HEK293 (cell line): ENCODE measurements around the gene CIPC.

Experiments
- BCL11B ChIP-seq: fragments of 450-650 bp; formaldehyde crosslinking; IDR thresholded peaks from 2 replicates; pipeline ENCODE4 v1.5.1; 2016; ENCODE audit warnings: low read depth, missing biosample characterization, missing genetic modification characterization
- KLF9 ChIP-seq: fragments of 450-650 bp; formaldehyde crosslinking; IDR thresholded peaks from 2 replicates; pipeline ENCODE4 v1.5.1; 2016; ENCODE audit warnings: missing biosample characterization, missing genetic modification characterization, low read depth
- MZF1 ChIP-seq: fragments of 450-650 bp; formaldehyde crosslinking; IDR thresholded peaks from 2 replicates; pipeline ENCODE4 v1.5.1; 2017; ENCODE audit warnings: missing biosample characterization, missing genetic modification characterization, borderline replicate concordance
- SP7 ChIP-seq: fragments of 450-650 bp; formaldehyde crosslinking; IDR thresholded peaks from 2 replicates; pipeline ENCODE4 v1.5.1; 2016; ENCODE audit warnings: missing biosample characterization, missing genetic modification characterization
- ZBTB8A ChIP-seq: fragments of 450-650 bp; formaldehyde crosslinking; IDR thresholded peaks from 2 replicates; pipeline ENCODE4 v1.5.1; 2016; ENCODE audit warnings: missing biosample characterization, missing genetic modification characterization
- ZEB2 ChIP-seq: fragments of 450-650 bp; formaldehyde crosslinking; IDR thresholded peaks from 2 replicates; pipeline ENCODE4 v1.5.1; 2016; ENCODE audit warnings: missing biosample characterization, missing genetic modification characterization
- ZNF138 ChIP-seq: fragments of 450-650 bp; formaldehyde crosslinking; IDR thresholded peaks from 2 replicates; pipeline ENCODE4 v1.5.1; 2016; ENCODE audit warnings: missing biosample characterization, missing genetic modification characterization, borderline replicate concordance
- ZNF202 ChIP-seq: fragments of 450-650 bp; formaldehyde crosslinking; IDR thresholded peaks from 2 replicates; pipeline ENCODE4 v1.5.1; 2016; ENCODE audit warnings: missing biosample characterization, missing genetic modification characterization, borderline replicate concordance
- ZNF433 ChIP-seq: fragments of 450-650 bp; formaldehyde crosslinking; IDR thresholded peaks from 2 replicates; pipeline ENCODE4 v1.5.1; 2016; ENCODE audit warnings: missing biosample characterization, missing genetic modification characterization, low read depth
- TF ChIP-seq, protein P1 (sequence below): fragments of 450-650 bp; formaldehyde crosslinking; IDR thresholded peaks from 2 replicates; pipeline ENCODE4 v1.5.1; 2016; ENCODE audit warnings: missing biosample characterization, missing genetic modification characterization
- TF ChIP-seq, protein P2 (sequence below): fragments of 450-650 bp; formaldehyde crosslinking; IDR thresholded peaks from 2 replicates; pipeline ENCODE4 v1.5.1; 2016; ENCODE audit warnings: missing biosample characterization, missing genetic modification characterization
- TF ChIP-seq, protein P3 (sequence below): fragments of 450-650 bp; formaldehyde crosslinking; IDR thresholded peaks from 2 replicates; pipeline ENCODE4 v1.5.1; 2017; ENCODE audit warnings: missing biosample characterization, missing genetic modification characterization
- TF ChIP-seq, protein P4 (sequence below): fragments of 450-650 bp; formaldehyde crosslinking; IDR thresholded peaks from 2 replicates; pipeline ENCODE4 v1.5.1; 2016; ENCODE audit warnings: missing biosample characterization, missing genetic modification characterization
- TF ChIP-seq, protein P5 (sequence below): fragments of 450-650 bp; formaldehyde crosslinking; IDR thresholded peaks from 2 replicates; pipeline ENCODE4 v1.5.1; 2016; ENCODE audit warnings: missing biosample characterization, missing genetic modification characterization
- TF ChIP-seq, protein P6 (sequence below): fragments of 450-650 bp; formaldehyde crosslinking; IDR thresholded peaks from 2 replicates; pipeline ENCODE4 v1.5.1; 2016; ENCODE audit warnings: missing biosample characterization, missing genetic modification characterization
- TF ChIP-seq, protein P7 (sequence below): fragments of 450-650 bp; formaldehyde crosslinking; IDR thresholded peaks from 2 replicates; pipeline ENCODE4 v1.5.1; 2016; ENCODE audit warnings: missing biosample characterization, missing genetic modification characterization
- TF ChIP-seq, protein P8 (sequence below): fragments of 450-650 bp; formaldehyde crosslinking; IDR thresholded peaks from 2 replicates; pipeline ENCODE4 v1.5.1; 2016; ENCODE audit warnings: missing biosample characterization, missing genetic modification characterization

Gene CIPC

DNA sequence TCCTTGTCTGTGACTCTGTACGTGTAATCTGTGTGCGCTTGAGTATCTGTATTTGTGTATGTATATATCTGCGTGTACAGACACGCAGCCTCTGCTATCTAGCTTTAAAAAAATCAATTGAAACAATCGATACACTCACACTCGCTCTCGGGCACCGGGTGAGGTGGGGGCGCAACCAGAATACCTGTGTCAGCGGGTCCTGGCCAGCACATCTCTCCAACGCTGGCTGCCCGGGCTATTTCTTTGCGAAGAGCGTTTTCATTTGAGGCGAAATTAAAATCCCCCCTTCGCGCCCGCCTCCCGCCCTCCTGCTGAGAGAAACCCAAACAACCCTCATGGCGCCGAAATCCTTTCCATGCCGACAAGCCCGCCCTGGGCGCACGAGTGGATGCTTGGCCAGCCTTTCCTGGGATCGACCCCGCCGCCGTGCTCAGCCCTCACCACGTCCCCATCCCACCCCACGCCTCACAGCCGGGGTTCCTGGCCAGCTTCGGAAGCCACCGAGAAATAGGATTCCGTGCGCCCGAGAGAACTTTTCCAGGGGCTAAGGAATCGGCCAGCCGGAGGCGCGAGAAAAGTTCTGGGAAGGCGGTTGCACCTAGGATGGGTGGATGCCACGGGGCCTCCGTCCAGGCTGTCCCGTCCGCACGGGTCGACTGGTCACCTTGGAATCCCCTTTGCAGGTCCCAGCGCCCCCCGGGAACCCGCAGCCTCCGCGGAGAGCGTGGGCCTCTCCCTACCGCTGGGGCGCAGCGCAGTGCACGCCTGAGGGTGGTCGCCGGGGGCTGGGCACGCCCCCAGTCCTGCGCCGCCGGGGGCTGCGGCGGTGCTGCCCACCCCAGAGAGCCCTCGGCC, 42.5 kb downstream of the CIPC start (continued):
- TF ChIP-seq, protein P1, sequence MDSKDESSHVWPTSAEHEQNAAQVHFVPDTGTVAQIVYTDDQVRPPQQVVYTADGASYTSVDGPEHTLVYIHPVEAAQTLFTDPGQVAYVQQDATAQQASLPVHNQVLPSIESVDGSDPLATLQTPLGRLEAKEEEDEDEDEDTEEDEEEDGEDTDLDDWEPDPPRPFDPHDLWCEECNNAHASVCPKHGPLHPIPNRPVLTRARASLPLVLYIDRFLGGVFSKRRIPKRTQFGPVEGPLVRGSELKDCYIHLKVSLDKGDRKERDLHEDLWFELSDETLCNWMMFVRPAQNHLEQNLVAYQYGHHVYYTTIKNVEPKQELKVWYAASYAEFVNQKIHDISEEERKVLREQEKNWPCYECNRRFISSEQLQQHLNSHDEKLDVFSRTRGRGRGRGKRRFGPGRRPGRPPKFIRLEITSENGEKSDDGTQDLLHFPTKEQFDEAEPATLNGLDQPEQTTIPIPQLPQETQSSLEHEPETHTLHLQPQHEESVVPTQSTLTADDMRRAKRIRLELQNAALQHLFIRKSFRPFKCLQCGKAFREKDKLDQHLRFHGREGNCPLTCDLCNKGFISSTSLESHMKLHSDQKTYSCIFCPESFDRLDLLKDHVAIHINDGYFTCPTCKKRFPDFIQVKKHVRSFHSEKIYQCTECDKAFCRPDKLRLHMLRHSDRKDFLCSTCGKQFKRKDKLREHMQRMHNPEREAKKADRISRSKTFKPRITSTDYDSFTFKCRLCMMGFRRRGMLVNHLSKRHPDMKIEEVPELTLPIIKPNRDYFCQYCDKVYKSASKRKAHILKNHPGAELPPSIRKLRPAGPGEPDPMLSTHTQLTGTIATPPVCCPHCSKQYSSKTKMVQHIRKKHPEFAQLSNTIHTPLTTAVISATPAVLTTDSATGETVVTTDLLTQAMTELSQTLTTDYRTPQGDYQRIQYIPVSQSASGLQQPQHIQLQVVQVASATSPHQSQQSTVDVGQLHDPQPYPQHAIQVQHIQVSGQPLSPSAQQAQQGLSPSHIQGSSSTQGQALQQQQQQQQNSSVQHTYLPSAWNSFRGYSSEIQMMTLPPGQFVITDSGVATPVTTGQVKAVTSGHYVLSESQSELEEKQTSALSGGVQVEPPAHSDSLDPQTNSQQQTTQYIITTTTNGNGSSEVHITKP (tag by site-specific recombination) = no peak
- TF ChIP-seq ZNF202 = no peak
- TF ChIP-seq SP7 (tag by site-specific recombination) = 0 out of 2 replicates have a peak, but pooled peaks have one; percentile 11
- TF ChIP-seq, protein P2, sequence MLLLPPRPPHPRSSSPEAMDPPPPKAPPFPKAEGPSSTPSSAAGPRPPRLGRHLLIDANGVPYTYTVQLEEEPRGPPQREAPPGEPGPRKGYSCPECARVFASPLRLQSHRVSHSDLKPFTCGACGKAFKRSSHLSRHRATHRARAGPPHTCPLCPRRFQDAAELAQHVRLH (tag by site-specific recombination) = no peak
- TF ChIP-seq ZEB2 (tag by site-specific recombination) = no peak
- TF ChIP-seq, protein P3, sequence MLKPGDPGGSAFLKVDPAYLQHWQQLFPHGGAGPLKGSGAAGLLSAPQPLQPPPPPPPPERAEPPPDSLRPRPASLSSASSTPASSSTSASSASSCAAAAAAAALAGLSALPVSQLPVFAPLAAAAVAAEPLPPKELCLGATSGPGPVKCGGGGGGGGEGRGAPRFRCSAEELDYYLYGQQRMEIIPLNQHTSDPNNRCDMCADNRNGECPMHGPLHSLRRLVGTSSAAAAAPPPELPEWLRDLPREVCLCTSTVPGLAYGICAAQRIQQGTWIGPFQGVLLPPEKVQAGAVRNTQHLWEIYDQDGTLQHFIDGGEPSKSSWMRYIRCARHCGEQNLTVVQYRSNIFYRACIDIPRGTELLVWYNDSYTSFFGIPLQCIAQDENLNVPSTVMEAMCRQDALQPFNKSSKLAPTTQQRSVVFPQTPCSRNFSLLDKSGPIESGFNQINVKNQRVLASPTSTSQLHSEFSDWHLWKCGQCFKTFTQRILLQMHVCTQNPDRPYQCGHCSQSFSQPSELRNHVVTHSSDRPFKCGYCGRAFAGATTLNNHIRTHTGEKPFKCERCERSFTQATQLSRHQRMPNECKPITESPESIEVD = no peak
- TF ChIP-seq, protein P4, sequence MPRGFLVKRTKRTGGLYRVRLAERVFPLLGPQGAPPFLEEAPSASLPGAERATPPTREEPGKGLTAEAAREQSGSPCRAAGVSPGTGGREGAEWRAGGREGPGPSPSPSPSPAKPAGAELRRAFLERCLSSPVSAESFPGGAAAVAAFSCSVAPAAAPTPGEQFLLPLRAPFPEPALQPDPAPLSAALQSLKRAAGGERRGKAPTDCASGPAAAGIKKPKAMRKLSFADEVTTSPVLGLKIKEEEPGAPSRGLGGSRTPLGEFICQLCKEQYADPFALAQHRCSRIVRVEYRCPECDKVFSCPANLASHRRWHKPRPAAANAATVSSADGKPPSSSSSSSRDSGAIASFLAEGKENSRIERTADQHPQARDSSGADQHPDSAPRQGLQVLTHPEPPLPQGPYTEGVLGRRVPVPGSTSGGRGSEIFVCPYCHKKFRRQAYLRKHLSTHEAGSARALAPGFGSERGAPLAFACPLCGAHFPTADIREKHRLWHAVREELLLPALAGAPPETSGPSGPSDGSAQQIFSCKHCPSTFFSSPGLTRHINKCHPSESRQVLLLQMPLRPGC (tag by site-specific recombination) = no peak
- TF ChIP-seq BCL11B (tag by site-specific recombination) = peak; percentile 14; the same call in 1 of the 2 replicates
- no peak for TF ChIP-seq ZNF138
- TF ChIP-seq, protein P5, sequence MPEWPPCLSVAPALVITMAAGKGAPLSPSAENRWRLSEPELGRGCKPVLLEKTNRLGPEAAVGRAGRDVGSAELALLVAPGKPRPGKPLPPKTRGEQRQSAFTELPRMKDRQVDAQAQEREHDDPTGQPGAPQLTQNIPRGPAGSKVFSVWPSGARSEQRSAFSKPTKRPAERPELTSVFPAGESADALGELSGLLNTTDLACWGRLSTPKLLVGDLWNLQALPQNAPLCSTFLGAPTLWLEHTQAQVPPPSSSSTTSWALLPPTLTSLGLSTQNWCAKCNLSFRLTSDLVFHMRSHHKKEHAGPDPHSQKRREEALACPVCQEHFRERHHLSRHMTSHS (tag by site-specific recombination) = no peak
- 0 out of 2 replicates have a peak, but pooled peaks have one; percentile 22 for TF ChIP-seq MZF1 (tag by site-specific recombination)
- TF ChIP-seq ZBTB8A (tag by site-specific recombination) = no peak; the same call in 1 of the 2 replicates
- no peak for TF ChIP-seq ZNF433 (tag by site-specific recombination)
- TF ChIP-seq, protein P6, sequence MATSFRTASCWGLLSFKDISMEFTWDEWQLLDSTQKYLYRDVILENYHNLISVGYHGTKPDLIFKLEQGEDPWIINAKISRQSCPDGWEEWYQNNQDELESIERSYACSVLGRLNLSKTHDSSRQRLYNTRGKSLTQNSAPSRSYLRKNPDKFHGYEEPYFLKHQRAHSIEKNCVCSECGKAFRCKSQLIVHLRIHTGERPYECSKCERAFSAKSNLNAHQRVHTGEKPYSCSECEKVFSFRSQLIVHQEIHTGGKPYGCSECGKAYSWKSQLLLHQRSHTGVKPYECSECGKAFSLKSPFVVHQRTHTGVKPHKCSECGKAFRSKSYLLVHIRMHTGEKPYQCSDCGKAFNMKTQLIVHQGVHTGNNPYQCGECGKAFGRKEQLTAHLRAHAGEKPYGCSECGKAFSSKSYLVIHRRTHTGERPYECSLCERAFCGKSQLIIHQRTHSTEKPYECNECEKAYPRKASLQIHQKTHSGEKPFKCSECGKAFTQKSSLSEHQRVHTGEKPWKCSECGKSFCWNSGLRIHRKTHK (tag by site-specific recombination) = no peak
- TF ChIP-seq, protein P7, sequence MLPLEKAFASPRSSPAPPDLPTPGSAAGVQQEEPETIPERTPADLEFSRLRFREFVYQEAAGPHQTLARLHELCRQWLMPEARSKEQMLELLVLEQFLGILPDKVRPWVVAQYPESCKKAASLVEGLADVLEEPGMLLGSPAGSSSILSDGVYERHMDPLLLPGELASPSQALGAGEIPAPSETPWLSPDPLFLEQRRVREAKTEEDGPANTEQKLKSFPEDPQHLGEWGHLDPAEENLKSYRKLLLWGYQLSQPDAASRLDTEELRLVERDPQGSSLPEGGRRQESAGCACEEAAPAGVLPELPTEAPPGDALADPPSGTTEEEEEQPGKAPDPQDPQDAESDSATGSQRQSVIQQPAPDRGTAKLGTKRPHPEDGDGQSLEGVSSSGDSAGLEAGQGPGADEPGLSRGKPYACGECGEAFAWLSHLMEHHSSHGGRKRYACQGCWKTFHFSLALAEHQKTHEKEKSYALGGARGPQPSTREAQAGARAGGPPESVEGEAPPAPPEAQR (tag by site-specific recombination) = no peak
- no peak for TF ChIP-seq KLF9 (tag by site-specific recombination)
- TF ChIP-seq, protein P8, sequence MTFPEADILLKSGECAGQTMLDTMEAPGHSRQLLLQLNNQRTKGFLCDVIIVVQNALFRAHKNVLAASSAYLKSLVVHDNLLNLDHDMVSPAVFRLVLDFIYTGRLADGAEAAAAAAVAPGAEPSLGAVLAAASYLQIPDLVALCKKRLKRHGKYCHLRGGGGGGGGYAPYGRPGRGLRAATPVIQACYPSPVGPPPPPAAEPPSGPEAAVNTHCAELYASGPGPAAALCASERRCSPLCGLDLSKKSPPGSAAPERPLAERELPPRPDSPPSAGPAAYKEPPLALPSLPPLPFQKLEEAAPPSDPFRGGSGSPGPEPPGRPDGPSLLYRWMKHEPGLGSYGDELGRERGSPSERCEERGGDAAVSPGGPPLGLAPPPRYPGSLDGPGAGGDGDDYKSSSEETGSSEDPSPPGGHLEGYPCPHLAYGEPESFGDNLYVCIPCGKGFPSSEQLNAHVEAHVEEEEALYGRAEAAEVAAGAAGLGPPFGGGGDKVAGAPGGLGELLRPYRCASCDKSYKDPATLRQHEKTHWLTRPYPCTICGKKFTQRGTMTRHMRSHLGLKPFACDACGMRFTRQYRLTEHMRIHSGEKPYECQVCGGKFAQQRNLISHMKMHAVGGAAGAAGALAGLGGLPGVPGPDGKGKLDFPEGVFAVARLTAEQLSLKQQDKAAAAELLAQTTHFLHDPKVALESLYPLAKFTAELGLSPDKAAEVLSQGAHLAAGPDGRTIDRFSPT (tag by site-specific recombination) = no peak
